K562 (cell line): ENCODE measurements around the gene HINT3. TPM values are rescaled to one million over a fixed set of nuclear protein-coding genes. Genes with fewer than 3 reads are reported as not detected.

Experiments used
- BRCA1 ChIP-seq, 2 experiments: fragments of 450-650 bp in 1 of 2; sonication (generic) in 1 of 2; formaldehyde crosslinking in 1 of 2; IDR thresholded peaks; 2 replicates each; pipeline versions ENCODE4 v1.5.0 to v1.6.1; 2017 to 2020; ENCODE audit warnings: mild to moderate bottlenecking in 1 of 2, missing genetic modification reagents in 1 of 2
- CEBPG ChIP-seq, 3 experiments: fragments of 200-800 bp in 1 of 3; sonication (Bioruptor generic) in 1 of 3; sonication (generic) in 1 of 3; formaldehyde crosslinking in 1 of 3; IDR thresholded peaks in 2 of 3; conservative IDR thresholded peaks in 1 of 3; 2 replicates each; pipeline versions ENCODE4 v1.6.1 to v1.8.0; 2016 to 2022; ENCODE audit warnings: missing compliant biosample characterization in 2 of 3, missing genetic modification characterization in 2 of 3, mild to moderate bottlenecking in 1 of 3, missing genetic modification reagents in 1 of 3
- MCM3 ChIP-seq: fragments of 450-650 bp; IDR thresholded peaks from 2 replicates; pipeline ENCODE4 v1.6.1; 2016
- NR2F6 ChIP-seq: fragments of 450-650 bp; formaldehyde crosslinking; IDR thresholded peaks from 2 replicates; pipeline ENCODE4 v1.4.0; 2020; ENCODE audit warnings: mild to moderate bottlenecking
- PCBP2 ChIP-seq: fragments of 200-400 bp; formaldehyde crosslinking; IDR thresholded peaks from 2 replicates; pipeline ENCODE4 v1.6.1; 2018; ENCODE audit warnings: low read length, low read depth, mild to moderate bottlenecking, moderate library complexity; ENCODE audit not compliant: poor library complexity, severe bottlenecking
- RAD21 ChIP-seq, 2 experiments: fragments of 250-450 bp in 1 of 2; fragments of 450-650 bp in 1 of 2; sonication (Bioruptor Pico) in 1 of 2; formaldehyde crosslinking in 1 of 2; IDR thresholded peaks in 1 of 2; conservative IDR thresholded peaks in 1 of 2; 2 replicates each; pipeline versions ENCODE4 v1.4.0 to v1.8.0; 2020 to 2022; ENCODE audit warnings: mild to moderate bottlenecking in 2 of 2, moderate library complexity in 1 of 2
- SMARCA4 ChIP-seq: fragments of 450-650 bp; IDR thresholded peaks from 2 replicates; pipeline ENCODE4 v1.6.1; 2016
- TAF15 ChIP-seq: fragments of 200-400 bp; formaldehyde crosslinking; IDR thresholded peaks from 2 replicates; pipeline ENCODE4 v1.6.1; 2017; ENCODE audit warnings: mild to moderate bottlenecking, low read depth, low read length, moderate library complexity
- polyA plus RNA-seq, 8 experiments: library from polyadenylated mRNA; depleted of rRNA in 4 of 8; stranded (reverse) in 5 of 8; unstranded in 3 of 8; fragments of >200 nt; fragmentation: Nextera tagmentation in 2 of 8; fragmentation: Illumina TruSeq in 1 of 8; extraction: Ambion mirVana in 2 of 8; extraction: Trizol in 1 of 8; gene quantifications; 2 replicates each; pipeline versions ENCODE4 v1.2.1 to v1.2.3, GENCODE V29; 2011 to 2014; ENCODE audit warnings: inconsistent platforms in 1 of 8, missing spikeins in 1 of 8
- total RNA-seq, 7 experiments: library from RNA; depleted of rRNA in 6 of 7; stranded (reverse); fragments of >200 nt in 6 of 7; fragmentation: Illumina TruSeq in 2 of 7; extraction: Trizol in 2 of 7; gene quantifications; 2 replicates each; pipeline versions ENCODE4 v1.2.1 to v1.2.3, GENCODE V29; 2011 to 2021; ENCODE audit warnings: low replicate concordance in 1 of 7
- TF ChIP-seq, protein P1 (sequence below): fragments of 450-650 bp; IDR thresholded peaks from 2 replicates; pipeline ENCODE4 v1.6.1; 2016; ENCODE audit warnings: low read depth, mild to moderate bottlenecking, moderate library complexity
- TF ChIP-seq, protein P2 (sequence below): fragments of 200-600 bp; sonication (generic); IDR thresholded peaks from one replicate; pipeline ENCODE4 v1.6.1; 2012; ENCODE audit warnings: mild to moderate bottlenecking, low read depth, low read length, inconsistent platforms
- TF ChIP-seq, protein P3 (sequence below): fragments of 450-650 bp; conservative IDR thresholded peaks from 2 replicates; pipeline ENCODE4 v1.6.1; 2016; ENCODE audit warnings: missing genetic modification characterization, low read depth, mild to moderate bottlenecking, missing compliant biosample characterization, moderate library complexity
- TF ChIP-seq, protein P4 (sequence below): fragments of 250-450 bp; sonication (Bioruptor Pico); IDR thresholded peaks from 2 replicates; pipeline ENCODE4 v1.8.0; 2022; ENCODE audit warnings: moderate library complexity, mild to moderate bottlenecking, inconsistent platforms

Gene HINT3
- total and polyA plus RNA-seq, 9 of the 15 experiments (the other 6 are each of a cell fraction or from before 2014, with no cell fraction given): 1.4 to 16.6 (median 10.8) TPM

DNA sequence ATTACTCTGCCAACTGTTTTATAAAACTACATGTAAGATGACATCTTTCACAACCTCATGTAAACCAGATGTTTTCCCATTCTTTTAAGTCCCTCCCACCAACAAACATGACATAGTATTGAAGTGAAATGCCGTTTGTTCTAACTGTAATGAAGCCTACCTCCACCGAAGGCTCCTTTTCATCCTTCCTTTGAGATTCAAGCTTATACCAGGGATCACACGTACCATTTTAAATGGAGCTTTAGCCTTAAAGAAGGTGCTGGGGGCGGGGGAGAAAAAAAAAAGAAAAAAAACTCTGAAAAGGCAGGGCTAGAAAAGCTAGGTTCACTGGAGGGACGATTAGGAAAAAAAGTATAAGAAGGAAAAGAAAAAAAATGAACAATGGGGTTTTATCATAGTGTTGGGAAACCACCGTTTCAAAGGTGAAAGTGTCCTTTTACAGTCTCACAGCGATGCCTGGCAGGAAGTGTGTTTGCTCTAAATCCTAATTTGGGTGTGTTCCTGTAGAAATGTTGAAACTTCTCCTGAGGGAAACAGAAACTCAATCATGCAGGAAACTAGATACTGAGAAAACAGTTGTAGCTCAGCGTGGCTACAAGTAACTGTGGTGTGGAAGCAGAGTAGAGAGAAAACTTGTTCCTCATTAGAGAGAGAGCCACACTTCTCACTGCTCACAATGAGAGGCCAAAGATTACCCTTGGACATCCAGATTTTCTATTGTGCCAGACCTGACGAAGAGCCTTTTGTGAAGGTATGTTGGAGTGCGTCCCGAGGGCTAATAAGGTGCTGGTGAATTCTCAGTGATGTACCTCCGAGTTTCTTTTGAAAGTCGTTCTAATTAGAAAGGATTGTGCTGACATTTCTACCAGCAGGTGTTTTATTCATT lies 37.6 kb upstream of the HINT3 start (continued):
- TF ChIP-seq, protein P1, sequence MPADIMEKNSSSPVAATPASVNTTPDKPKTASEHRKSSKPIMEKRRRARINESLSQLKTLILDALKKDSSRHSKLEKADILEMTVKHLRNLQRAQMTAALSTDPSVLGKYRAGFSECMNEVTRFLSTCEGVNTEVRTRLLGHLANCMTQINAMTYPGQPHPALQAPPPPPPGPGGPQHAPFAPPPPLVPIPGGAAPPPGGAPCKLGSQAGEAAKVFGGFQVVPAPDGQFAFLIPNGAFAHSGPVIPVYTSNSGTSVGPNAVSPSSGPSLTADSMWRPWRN: no peak
- TF ChIP-seq RAD21 (CRISPR knock-in tag; conservative IDR thresholded peaks at IDR 0.05 in 1 of 2, IDR thresholded peaks at IDR 0.05 in 1 of 2): no peak
- TF ChIP-seq, protein P2, sequence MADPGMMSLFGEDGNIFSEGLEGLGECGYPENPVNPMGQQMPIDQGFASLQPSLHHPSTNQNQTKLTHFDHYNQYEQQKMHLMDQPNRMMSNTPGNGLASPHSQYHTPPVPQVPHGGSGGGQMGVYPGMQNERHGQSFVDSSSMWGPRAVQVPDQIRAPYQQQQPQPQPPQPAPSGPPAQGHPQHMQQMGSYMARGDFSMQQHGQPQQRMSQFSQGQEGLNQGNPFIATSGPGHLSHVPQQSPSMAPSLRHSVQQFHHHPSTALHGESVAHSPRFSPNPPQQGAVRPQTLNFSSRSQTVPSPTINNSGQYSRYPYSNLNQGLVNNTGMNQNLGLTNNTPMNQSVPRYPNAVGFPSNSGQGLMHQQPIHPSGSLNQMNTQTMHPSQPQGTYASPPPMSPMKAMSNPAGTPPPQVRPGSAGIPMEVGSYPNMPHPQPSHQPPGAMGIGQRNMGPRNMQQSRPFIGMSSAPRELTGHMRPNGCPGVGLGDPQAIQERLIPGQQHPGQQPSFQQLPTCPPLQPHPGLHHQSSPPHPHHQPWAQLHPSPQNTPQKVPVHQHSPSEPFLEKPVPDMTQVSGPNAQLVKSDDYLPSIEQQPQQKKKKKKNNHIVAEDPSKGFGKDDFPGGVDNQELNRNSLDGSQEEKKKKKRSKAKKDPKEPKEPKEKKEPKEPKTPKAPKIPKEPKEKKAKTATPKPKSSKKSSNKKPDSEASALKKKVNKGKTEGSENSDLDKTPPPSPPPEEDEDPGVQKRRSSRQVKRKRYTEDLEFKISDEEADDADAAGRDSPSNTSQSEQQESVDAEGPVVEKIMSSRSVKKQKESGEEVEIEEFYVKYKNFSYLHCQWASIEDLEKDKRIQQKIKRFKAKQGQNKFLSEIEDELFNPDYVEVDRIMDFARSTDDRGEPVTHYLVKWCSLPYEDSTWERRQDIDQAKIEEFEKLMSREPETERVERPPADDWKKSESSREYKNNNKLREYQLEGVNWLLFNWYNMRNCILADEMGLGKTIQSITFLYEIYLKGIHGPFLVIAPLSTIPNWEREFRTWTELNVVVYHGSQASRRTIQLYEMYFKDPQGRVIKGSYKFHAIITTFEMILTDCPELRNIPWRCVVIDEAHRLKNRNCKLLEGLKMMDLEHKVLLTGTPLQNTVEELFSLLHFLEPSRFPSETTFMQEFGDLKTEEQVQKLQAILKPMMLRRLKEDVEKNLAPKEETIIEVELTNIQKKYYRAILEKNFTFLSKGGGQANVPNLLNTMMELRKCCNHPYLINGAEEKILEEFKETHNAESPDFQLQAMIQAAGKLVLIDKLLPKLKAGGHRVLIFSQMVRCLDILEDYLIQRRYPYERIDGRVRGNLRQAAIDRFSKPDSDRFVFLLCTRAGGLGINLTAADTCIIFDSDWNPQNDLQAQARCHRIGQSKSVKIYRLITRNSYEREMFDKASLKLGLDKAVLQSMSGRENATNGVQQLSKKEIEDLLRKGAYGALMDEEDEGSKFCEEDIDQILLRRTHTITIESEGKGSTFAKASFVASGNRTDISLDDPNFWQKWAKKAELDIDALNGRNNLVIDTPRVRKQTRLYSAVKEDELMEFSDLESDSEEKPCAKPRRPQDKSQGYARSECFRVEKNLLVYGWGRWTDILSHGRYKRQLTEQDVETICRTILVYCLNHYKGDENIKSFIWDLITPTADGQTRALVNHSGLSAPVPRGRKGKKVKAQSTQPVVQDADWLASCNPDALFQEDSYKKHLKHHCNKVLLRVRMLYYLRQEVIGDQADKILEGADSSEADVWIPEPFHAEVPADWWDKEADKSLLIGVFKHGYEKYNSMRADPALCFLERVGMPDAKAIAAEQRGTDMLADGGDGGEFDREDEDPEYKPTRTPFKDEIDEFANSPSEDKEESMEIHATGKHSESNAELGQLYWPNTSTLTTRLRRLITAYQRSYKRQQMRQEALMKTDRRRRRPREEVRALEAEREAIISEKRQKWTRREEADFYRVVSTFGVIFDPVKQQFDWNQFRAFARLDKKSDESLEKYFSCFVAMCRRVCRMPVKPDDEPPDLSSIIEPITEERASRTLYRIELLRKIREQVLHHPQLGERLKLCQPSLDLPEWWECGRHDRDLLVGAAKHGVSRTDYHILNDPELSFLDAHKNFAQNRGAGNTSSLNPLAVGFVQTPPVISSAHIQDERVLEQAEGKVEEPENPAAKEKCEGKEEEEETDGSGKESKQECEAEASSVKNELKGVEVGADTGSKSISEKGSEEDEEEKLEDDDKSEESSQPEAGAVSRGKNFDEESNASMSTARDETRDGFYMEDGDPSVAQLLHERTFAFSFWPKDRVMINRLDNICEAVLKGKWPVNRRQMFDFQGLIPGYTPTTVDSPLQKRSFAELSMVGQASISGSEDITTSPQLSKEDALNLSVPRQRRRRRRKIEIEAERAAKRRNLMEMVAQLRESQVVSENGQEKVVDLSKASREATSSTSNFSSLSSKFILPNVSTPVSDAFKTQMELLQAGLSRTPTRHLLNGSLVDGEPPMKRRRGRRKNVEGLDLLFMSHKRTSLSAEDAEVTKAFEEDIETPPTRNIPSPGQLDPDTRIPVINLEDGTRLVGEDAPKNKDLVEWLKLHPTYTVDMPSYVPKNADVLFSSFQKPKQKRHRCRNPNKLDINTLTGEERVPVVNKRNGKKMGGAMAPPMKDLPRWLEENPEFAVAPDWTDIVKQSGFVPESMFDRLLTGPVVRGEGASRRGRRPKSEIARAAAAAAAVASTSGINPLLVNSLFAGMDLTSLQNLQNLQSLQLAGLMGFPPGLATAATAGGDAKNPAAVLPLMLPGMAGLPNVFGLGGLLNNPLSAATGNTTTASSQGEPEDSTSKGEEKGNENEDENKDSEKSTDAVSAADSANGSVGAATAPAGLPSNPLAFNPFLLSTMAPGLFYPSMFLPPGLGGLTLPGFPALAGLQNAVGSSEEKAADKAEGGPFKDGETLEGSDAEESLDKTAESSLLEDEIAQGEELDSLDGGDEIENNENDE: no peak
- TF ChIP-seq, protein P3, sequence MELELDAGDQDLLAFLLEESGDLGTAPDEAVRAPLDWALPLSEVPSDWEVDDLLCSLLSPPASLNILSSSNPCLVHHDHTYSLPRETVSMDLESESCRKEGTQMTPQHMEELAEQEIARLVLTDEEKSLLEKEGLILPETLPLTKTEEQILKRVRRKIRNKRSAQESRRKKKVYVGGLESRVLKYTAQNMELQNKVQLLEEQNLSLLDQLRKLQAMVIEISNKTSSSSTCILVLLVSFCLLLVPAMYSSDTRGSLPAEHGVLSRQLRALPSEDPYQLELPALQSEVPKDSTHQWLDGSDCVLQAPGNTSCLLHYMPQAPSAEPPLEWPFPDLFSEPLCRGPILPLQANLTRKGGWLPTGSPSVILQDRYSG: 0 out of 2 replicates have a peak, but pooled peaks have one; percentile 30
- TF ChIP-seq TAF15: no peak
- TF ChIP-seq, protein P4, sequence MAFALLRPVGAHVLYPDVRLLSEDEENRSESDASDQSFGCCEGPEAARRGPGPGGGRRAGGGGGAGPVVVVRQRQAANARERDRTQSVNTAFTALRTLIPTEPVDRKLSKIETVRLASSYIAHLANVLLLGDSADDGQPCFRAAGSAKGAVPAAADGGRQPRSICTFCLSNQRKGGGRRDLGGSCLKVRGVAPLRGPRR (CRISPR knock-in tag): no peak
- TF ChIP-seq PCBP2: no peak
- TF ChIP-seq CEBPG (CRISPR knock-in tag; IDR thresholded peaks at IDR 0.05): no peak
- peak; percentile 52 to 82; a peak in 3 of 4 replicates for TF ChIP-seq CEBPG (tag; conservative IDR thresholded peaks at IDR 0.05 in 1 of 2, IDR thresholded peaks at IDR 0.05 in 1 of 2)
- TF ChIP-seq SMARCA4: peak; percentile 14; the same call in 1 of the 2 replicates
- no peak for TF ChIP-seq NR2F6
- no peak for TF ChIP-seq BRCA1 (IDR thresholded peaks at IDR 0.05)
- TF ChIP-seq BRCA1 (CRISPR knock-in tag; IDR thresholded peaks at IDR 0.05): no peak
- no peak for TF ChIP-seq MCM3
